Central memory CD8-positive, alpha-beta T cell (primary cell): Measurements from ENCODE around the gene VWA5B1.

Experiments used
- ATAC-seq: fragments of 150-1000 bp; cut with Tn5 transposase; replicated peaks from 2 replicates; pipeline ENCODE4 v1.10.0; 2022; ENCODE audit warnings: mild to moderate bottlenecking, moderate FRiP score, moderate number of reproducible peaks; ENCODE audit not compliant: poor library complexity, severe bottlenecking; ENCODE audit errors: extremely low read depth
- DNase-seq, 2 donors: peaks; one replicate each; pipeline ENCODE4 v3.0.0; 2021; ENCODE audit warnings: low spot score in 2 of 2
- H3K27ac Mint-ChIP-seq: one replicate; pipeline ENCODE4 v1.8.0; 2022; ENCODE audit warnings: low read depth, mild to moderate bottlenecking, moderate library complexity, mixed read lengths
- H3K27me3 Mint-ChIP-seq: one replicate; pipeline ENCODE4 v1.8.0; 2022; ENCODE audit warnings: mixed read lengths
- H3K36me3 Mint-ChIP-seq: one replicate; pipeline ENCODE4 v1.8.0; 2022; ENCODE audit warnings: mild to moderate bottlenecking, moderate library complexity, mixed read lengths; ENCODE audit not compliant: insufficient read depth
- H3K4me1 Mint-ChIP-seq: one replicate; pipeline ENCODE4 v1.8.0; 2022; ENCODE audit warnings: mixed read lengths
- H3K4me3 Mint-ChIP-seq: one replicate; pipeline ENCODE4 v1.8.0; 2022; ENCODE audit warnings: mild to moderate bottlenecking, moderate library complexity, mixed read lengths
- H3K9me3 Mint-ChIP-seq: one replicate; pipeline ENCODE4 v1.8.0; 2022; ENCODE audit warnings: mixed read lengths

Gene VWA5B1

DNA sequence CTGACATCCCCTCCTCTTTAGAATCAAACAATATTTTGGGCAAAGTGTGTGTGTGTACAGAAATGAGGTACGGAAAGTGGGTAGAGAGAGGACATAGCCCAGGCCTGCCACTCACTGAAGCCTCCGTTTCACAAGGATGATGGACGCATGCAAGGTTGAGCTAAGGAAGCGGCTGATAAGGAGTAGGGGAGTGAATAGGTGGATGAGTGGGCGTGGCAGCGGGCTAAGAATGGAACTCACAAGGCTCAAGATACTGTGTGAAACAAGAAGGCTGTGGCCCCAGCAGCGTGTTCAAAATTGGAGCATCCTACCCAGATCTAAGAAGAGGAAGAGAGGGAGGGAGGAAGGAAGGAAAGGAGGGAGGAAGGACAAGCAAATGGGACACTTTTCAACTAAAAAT, 37.5 kb downstream of the VWA5B1 start:
- Mint-ChIP-seq H3K36me3 (no peaks in the 10 kb centered on the region), H3K4me1 (peaks cover 4% of the 10 kb centered on the region), H3K4me3 (no peak overlapping the region), H3K27ac (no peak overlapping the region), H3K9me3 (no peaks in the 10 kb centered on the region), H3K27me3 (peaks cover 38% of the 10 kb centered on the region)
- DNase-seq (no peak), ATAC-seq (no peak)

DNA sequence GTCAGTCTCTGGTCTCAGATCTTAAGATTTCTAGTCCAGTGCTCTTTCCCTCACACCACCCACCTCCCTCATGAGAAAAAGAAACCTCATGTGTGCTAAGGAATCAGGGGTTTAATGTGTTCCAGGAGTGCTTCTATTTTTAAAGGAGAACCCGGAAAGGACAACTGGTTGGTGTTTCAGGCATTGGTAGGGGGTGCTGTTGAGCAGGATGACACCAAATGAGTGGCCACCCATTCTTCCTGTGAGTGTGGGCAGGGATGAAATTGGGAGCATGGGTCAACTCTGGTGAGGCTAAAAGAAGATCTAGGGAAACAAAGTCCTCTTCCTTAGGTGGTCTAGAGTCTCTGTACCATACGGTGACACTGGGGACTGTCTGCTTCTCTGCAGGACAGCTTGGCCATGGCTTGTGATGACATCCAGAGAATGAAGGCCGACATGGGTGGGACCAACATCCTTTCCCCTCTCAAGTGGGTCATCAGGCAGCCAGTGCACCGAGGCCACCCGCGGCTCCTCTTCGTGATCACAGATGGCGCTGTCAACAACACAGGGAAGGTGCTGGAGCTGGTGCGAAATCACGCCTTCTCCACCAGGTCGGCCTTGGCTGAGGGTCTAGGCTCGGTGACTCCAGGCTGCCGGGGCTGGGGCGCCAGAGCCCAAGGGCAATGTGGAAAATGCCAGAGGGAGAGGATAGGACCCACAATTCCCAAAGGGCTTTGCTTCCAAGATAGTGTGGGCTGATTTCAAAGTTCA, 39.3 kb downstream of the VWA5B1 start:
- ATAC-seq (no peak), DNase-seq (no peak)
- no peaks in the 10 kb centered on the region for H3K9me3 Mint-ChIP-seq
- H3K27me3 Mint-ChIP-seq: peaks cover 38% of the 10 kb centered on the region
- no peak overlapping the region for H3K27ac Mint-ChIP-seq
- no peaks in the 10 kb centered on the region for H3K4me1 Mint-ChIP-seq
- H3K36me3 Mint-ChIP-seq: no peaks in the 10 kb centered on the region
- no peak overlapping the region for H3K4me3 Mint-ChIP-seq

GRCh38 chr1:20334103-20334502, 43.4 kb downstream of the VWA5B1 start:
- DNase-seq (no peak), ATAC-seq (no peak)
- no peak overlapping the region for H3K27ac Mint-ChIP-seq

GRCh38 chr1:20336105-20336605, 45.5 kb downstream of the VWA5B1 start:
- H3K36me3 Mint-ChIP-seq: no peaks in the 10 kb centered on the region
- H3K9me3 Mint-ChIP-seq: no peaks in the 10 kb centered on the region
- H3K27me3 Mint-ChIP-seq: peaks cover 31% of the 10 kb centered on the region
- ATAC-seq (no peak), DNase-seq (no peak)
- H3K27ac Mint-ChIP-seq: no peak overlapping the region
- H3K4me1 Mint-ChIP-seq: no peaks in the 10 kb centered on the region
- H3K4me3 Mint-ChIP-seq: no peak overlapping the region

More at GRCh38 chr1:20334103-20334502, 43.4 kb downstream of the VWA5B1 start:
- Mint-ChIP-seq H3K4me1 (no peaks in the 10 kb centered on the region), H3K27me3 (peaks cover 45% of the 10 kb centered on the region), H3K36me3 (no peaks in the 10 kb centered on the region), H3K9me3 (no peaks in the 10 kb centered on the region), H3K4me3 (no peak overlapping the region)

DNA sequence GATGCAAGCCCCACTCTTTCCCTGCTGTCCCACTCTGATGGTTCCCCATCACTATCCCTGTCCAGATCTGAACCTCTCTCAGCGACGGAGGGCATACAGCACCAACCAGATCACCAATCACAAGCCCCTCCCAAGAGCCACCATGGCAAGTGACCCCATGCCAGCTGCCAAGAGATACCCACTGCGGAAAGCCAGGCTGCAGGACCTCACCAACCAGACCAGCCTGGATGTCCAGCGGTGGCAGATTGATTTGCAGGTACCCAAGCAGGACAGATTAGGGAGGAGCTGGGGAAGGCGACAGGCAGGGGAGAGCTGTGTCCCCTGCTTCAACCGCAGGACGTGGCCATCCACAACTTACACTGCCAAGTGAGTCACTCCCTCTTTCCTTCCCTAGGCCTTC, 46.9 kb downstream of the VWA5B1 start:
- no peak for ATAC-seq
- no peak overlapping the region for H3K4me3 Mint-ChIP-seq
- no peak overlapping the region for H3K27ac Mint-ChIP-seq
- no peaks in the 10 kb centered on the region for H3K36me3 Mint-ChIP-seq
- H3K27me3 Mint-ChIP-seq: peaks cover 34% of the 10 kb centered on the region
- DNase-seq: no peak
- no peaks in the 10 kb centered on the region for H3K4me1 Mint-ChIP-seq
- H3K9me3 Mint-ChIP-seq: no peaks in the 10 kb centered on the region

DNA sequence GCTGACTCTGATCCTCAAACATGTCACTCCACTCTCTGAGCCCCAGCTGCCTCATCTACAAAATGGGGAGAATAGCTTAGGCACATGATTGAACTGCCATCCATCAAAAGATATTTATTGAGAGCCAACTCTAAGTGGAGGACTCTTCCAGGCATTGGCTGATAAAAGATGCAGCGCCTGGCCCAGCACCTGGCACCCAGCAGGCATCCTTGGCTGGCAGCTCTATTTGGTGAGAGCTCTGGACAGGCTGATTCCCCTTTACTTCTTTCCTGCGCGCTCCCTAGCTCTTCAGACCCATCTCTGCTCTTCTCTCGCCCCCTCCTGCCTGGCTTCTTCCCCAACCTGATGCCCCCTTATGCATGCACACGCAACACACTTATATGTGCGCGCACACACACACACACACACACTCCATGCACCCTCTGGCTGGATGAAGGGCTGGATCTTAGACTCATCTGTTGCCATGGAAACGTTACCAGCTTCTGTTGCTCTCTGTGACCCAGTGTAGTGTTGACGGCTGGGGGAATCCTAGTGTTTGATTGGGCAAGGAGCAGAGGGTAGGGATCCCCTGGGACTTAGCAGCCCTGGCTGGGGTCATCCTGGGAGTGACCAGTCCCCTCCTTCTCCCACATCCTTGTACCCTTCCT, 49.3 kb downstream of the VWA5B1 start:
- Mint-ChIP-seq H3K4me1 (peaks cover 8% of the 10 kb centered on the region), H3K36me3 (peaks cover 2% of the 10 kb centered on the region), H3K27me3 (peaks cover 51% of the 10 kb centered on the region), H3K27ac (no peak overlapping the region), H3K4me3 (no peak overlapping the region), H3K9me3 (no peaks in the 10 kb centered on the region)
- ATAC-seq (no peak), DNase-seq (no peak)

DNA sequence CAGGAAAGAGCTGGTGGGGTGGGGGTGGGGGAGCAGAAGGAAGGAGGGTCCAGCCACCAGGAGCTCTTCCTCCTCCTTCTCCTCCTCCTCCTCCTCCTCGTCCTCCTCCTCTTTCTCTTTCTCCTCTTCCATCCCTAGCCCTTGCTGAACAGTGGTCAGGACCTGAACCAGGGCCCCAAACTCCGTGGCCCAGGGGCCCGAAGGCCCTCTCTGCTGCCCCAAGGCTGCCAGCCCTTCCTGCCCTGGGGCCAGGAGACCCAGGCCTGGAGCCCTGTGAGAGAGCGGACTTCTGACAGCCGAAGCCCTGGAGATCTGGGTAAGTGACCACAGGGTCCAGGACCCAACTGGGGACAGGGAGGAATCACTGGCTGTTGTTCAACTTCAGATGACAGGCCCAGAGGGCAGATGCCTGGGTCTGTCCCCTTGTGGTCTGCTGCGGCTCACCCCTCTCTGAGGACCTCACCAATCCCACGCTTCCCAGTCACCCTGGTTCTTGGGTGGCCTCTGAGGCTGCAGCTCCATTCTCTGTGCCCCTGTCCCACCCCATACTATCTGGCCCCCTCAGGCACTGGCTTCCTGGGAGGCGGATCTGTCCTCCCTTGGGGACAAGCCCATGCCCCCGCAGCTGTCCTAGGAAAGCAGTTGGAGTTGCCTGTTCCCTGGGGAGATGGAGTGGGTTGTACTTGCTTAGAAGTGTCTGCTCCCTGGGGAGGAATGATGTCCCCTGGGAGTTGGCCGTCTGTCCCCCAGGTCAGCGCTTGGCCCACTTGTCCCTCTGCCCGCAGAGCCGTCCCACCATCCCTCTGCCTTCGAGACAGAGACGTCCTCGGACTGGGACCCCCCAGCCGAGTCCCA, 51.8 kb downstream of the VWA5B1 start:
- Mint-ChIP-seq H3K4me3 (peak overlapping the region; percentile 9), H3K9me3 (peaks cover 5% of the 10 kb centered on the region), H3K27ac (no peak overlapping the region), H3K4me1 (peaks cover 8% of the 10 kb centered on the region), H3K36me3 (peaks cover 2% of the 10 kb centered on the region), H3K27me3 (peaks cover 55% of the 10 kb centered on the region)
- no peak for DNase-seq
- no peak for ATAC-seq

- Mint-ChIP-seq H3K36me3 (peaks cover 2% of the 10 kb centered on the region), H3K9me3 (peaks cover 5% of the 10 kb centered on the region), H3K4me1 (peaks cover 8% of the 10 kb centered on the region), H3K27ac (no peak overlapping the region), H3K4me3 (peak overlapping the region; percentile 16), H3K27me3 (peaks cover 51% of the 10 kb centered on the region)
- DNase-seq (no peak), ATAC-seq (no peak)
These were observed 52.7 kb downstream of the VWA5B1 start for GRCh38 chr1:20343149-20343937.

- peaks cover 2% of the 10 kb centered on the region for H3K36me3 Mint-ChIP-seq
- peak overlapping the region; percentile 16 for H3K4me3 Mint-ChIP-seq
- H3K4me1 Mint-ChIP-seq: peaks cover 8% of the 10 kb centered on the region
- ATAC-seq: no peak
- peaks cover 56% of the 10 kb centered on the region for H3K27me3 Mint-ChIP-seq
- no peak overlapping the region for H3K27ac Mint-ChIP-seq
- H3K9me3 Mint-ChIP-seq: peaks cover 5% of the 10 kb centered on the region
- DNase-seq: no peak
These were observed 53.2 kb downstream of the VWA5B1 start for GRCh38 chr1:20343938-20344302.

- peaks cover 8% of the 10 kb centered on the region for H3K4me1 Mint-ChIP-seq
- no peak overlapping the region for H3K4me3 Mint-ChIP-seq
- H3K27ac Mint-ChIP-seq: no peak overlapping the region
- peaks cover 4% of the 10 kb centered on the region for H3K36me3 Mint-ChIP-seq
- peaks cover 5% of the 10 kb centered on the region for H3K9me3 Mint-ChIP-seq
- DNase-seq (no peak), ATAC-seq (no peak)
- peaks cover 63% of the 10 kb centered on the region for H3K27me3 Mint-ChIP-seq
These were observed 54.1 kb downstream of the VWA5B1 start for GRCh38 chr1:20344738-20345137.

DNA sequence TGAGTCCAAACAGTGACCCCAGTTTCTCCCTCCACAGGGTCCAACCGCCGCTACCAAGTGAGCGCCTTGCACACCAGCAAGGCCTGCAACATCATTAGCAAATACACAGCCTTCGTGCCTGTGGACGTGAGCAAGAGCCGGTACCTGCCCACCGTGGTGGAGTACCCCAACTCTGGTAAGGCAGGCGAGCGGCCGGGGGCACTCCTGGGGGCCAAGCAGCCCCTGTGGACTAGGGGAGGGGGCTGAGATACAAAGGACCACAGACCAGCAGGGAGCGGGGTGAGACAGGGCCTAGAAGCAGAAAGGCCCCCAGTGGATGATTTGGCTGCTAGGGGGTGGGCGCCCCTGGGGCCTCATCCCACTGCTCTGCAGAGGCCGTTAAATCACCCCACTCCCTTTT, 54.7 kb downstream of the VWA5B1 start:
- DNase-seq: no peak
- H3K4me1 Mint-ChIP-seq: peaks cover 8% of the 10 kb centered on the region
- H3K9me3 Mint-ChIP-seq: peaks cover 5% of the 10 kb centered on the region
- no peak for ATAC-seq
- H3K4me3 Mint-ChIP-seq: no peak overlapping the region
- H3K27ac Mint-ChIP-seq: no peak overlapping the region
- H3K36me3 Mint-ChIP-seq: peaks cover 4% of the 10 kb centered on the region
- H3K27me3 Mint-ChIP-seq: peaks cover 69% of the 10 kb centered on the region

DNA sequence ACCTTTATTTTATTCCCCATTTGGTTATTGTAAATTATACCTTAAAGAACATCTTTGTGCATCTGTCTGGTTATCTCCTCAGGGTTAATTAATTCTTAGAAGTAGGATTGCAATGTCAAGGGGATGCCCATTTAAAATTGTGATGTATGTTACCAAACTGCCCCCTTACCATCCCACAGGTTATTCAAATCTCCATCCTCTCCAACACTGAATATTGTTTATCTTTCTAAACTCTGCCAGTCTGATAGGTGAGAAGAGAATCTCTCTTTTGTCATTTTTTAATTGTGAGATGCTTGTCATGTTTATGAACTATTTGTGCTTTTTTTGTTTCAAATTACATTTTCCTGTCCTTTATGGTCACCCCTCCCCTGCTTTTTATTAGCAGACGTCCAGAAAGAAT, 55.8 kb downstream of the VWA5B1 start:
- Mint-ChIP-seq H3K9me3 (peaks cover 5% of the 10 kb centered on the region), H3K4me3 (no peak overlapping the region), H3K36me3 (peaks cover 4% of the 10 kb centered on the region), H3K27ac (no peak overlapping the region), H3K4me1 (peaks cover 8% of the 10 kb centered on the region), H3K27me3 (peaks cover 78% of the 10 kb centered on the region)
- DNase-seq (no peak), ATAC-seq (no peak)
